Prostate gland (tissue), 2 donors: ENCODE data around the gene NOM1.

Source experiments
- CTCF ChIP-seq, 4 experiments: fragments of 200-600 bp in 2 of 4; fragments of 450-650 bp in 2 of 4; sonication (generic) in 2 of 4; IDR thresholded peaks; 1 replicate in 3 of 4; 2 replicates in 1 of 4; pipeline ENCODE4 v1.5.1; 2016 to 2019; ENCODE audit warnings: antibody characterized with exemption in 4 of 4, mild to moderate bottlenecking in 2 of 4, moderate library complexity in 2 of 4
- POLR2AphosphoS5 ChIP-seq: sonication (generic); formaldehyde crosslinking; IDR thresholded peaks from one replicate; pipeline ENCODE4 v1.6.1; 2017; ENCODE audit warnings: antibody characterized with exemption

GRCh38 chr7:156962145-156962544 lies 12.6 kb downstream of the NOM1 start:
- TF ChIP-seq CTCF (IDR thresholded peaks at IDR 0.05) = no peak
- no peak for TF ChIP-seq POLR2AphosphoS5
